Liver (tissue), 2 donors: ENCODE results near the gene HS6ST3.

Experiments
- TF ChIP-seq, protein P1 (sequence below): fragments of 150-350 bp; IDR thresholded peaks from 2 replicates; pipeline ENCODE4 v1.5.1; 2017; ENCODE audit warnings: improper control_type of control experiment, low read depth, low read length; ENCODE audit not compliant: missing input control
- TF ChIP-seq, protein P2 (sequence below): IDR thresholded peaks from 2 replicates; pipeline ENCODE4 v1.6.1; 2016; ENCODE audit warnings: antibody characterized with exemption, mild to moderate bottlenecking
- donor health status: healthy.

DNA sequence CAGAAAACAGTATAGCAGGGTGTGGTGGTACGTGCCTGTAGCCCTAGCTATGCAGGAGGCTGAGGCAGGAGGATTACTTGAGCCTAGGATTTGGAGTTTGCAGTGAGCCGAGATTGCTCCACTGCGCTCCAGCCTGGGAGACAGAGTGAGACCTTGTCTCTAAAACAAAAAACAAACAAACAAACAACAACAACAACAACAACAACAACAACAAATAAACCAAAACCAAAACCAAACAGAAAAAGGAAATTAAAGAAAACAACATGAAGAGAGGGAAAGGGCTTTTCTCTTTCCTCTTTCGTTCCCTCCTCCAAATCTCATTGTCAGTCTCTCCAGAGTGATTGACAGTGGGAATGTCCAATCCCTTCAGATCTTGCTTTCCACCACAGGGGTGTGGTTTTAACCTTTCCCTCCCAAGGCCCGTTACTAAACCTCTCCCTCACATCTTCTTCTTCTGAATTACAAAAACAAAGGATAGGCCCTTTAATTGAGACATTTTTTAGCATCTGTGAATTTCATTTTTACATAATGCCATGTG, 341.2 kb downstream of the HS6ST3 start:
- TF ChIP-seq, protein P1, sequence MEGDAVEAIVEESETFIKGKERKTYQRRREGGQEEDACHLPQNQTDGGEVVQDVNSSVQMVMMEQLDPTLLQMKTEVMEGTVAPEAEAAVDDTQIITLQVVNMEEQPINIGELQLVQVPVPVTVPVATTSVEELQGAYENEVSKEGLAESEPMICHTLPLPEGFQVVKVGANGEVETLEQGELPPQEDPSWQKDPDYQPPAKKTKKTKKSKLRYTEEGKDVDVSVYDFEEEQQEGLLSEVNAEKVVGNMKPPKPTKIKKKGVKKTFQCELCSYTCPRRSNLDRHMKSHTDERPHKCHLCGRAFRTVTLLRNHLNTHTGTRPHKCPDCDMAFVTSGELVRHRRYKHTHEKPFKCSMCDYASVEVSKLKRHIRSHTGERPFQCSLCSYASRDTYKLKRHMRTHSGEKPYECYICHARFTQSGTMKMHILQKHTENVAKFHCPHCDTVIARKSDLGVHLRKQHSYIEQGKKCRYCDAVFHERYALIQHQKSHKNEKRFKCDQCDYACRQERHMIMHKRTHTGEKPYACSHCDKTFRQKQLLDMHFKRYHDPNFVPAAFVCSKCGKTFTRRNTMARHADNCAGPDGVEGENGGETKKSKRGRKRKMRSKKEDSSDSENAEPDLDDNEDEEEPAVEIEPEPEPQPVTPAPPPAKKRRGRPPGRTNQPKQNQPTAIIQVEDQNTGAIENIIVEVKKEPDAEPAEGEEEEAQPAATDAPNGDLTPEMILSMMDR = no peak
- TF ChIP-seq, protein P2, sequence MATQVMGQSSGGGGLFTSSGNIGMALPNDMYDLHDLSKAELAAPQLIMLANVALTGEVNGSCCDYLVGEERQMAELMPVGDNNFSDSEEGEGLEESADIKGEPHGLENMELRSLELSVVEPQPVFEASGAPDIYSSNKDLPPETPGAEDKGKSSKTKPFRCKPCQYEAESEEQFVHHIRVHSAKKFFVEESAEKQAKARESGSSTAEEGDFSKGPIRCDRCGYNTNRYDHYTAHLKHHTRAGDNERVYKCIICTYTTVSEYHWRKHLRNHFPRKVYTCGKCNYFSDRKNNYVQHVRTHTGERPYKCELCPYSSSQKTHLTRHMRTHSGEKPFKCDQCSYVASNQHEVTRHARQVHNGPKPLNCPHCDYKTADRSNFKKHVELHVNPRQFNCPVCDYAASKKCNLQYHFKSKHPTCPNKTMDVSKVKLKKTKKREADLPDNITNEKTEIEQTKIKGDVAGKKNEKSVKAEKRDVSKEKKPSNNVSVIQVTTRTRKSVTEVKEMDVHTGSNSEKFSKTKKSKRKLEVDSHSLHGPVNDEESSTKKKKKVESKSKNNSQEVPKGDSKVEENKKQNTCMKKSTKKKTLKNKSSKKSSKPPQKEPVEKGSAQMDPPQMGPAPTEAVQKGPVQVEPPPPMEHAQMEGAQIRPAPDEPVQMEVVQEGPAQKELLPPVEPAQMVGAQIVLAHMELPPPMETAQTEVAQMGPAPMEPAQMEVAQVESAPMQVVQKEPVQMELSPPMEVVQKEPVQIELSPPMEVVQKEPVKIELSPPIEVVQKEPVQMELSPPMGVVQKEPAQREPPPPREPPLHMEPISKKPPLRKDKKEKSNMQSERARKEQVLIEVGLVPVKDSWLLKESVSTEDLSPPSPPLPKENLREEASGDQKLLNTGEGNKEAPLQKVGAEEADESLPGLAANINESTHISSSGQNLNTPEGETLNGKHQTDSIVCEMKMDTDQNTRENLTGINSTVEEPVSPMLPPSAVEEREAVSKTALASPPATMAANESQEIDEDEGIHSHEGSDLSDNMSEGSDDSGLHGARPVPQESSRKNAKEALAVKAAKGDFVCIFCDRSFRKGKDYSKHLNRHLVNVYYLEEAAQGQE = no peak
